ENCODE results near the gene SEZ6L. TPM values are rescaled to one million over a fixed set of nuclear protein-coding genes. Genes with fewer than 3 reads are reported as not detected.

SEZ6L gene
- total RNA-seq, 4 donors from 2014 or later = 0.23 to 0.83 (median 0.49) TPM

GRCh38 chr22:26429458-26430286 lies 260.4 kb downstream of the SEZ6L start:
- H3K9me3 ChIP-seq = no peaks in the 10 kb centered on the region
- 12% methylated on average over 17 of the region's 50 CpGs for WGBS
- no peaks in the 10 kb centered on the region for H3K36me3 ChIP-seq
- no peak for TF ChIP-seq EP300 (IDR thresholded peaks at IDR 0.05)
- no peak for TF ChIP-seq POLR2AphosphoS5 (IDR thresholded peaks at IDR 0.05)
- TF ChIP-seq POLR2A (IDR thresholded peaks at IDR 0.05; ENCODE audit: low read depth) = no peak
- TF ChIP-seq CTCF (IDR thresholded peaks at IDR 0.05) = no peak
- H3K27ac ChIP-seq (replicated peaks in 1 of 4) = no peak overlapping the region
- H3K4me3 ChIP-seq = peak overlapping the region; percentile 60 to 83 (median 65)
- DNase-seq (ENCODE audit: extremely low spot score) = no peak
- peaks cover 0 to 27% (median 0%) of the 10 kb centered on the region in 4 donors for H3K27me3 ChIP-seq
- peaks cover 8 to 17% (median 14%) of the 10 kb centered on the region in 4 donors for H3K4me1 ChIP-seq
- intact Hi-C loops (cut with DNase I) = no loop called here

DNA sequence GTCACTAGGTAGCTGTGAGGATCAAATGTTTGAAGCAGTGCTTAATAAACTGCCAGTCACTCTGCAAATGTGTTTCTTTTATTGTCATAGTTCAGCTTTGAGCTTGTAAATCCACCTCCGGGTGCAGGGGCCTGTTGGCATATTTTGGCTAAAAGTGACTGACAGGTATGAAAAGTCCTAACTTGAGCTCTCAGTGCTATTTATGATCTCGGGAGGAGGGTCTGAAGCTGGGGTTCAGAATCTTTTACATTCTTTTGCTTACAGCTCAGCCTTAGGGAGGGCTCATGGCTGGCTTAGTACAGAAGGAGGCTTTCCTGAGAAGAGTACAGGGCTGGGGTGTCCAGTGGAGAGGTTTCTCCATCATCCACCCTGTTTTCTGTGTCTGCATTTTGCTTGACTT lies 261.3 kb downstream of the SEZ6L start:
- intact Hi-C loops (cut with DNase I) = no loop called here
- no peaks in the 10 kb centered on the region for H3K36me3 ChIP-seq
- no peak for DNase-seq (ENCODE audit: extremely low spot score)
- 81% methylated on average over 2 of the region's 2 CpGs for WGBS
- peaks cover 8 to 17% (median 14%) of the 10 kb centered on the region in 4 donors for H3K4me1 ChIP-seq
- TF ChIP-seq POLR2A (IDR thresholded peaks at IDR 0.05; ENCODE audit: low read depth) (no peak), POLR2AphosphoS5 (IDR thresholded peaks at IDR 0.05) (no peak), EP300 (IDR thresholded peaks at IDR 0.05) (no peak), CTCF (IDR thresholded peaks at IDR 0.05) (no peak)
- H3K9me3 ChIP-seq = no peaks in the 10 kb centered on the region
- peaks cover 0 to 31% (median 0%) of the 10 kb centered on the region in 4 donors for H3K27me3 ChIP-seq
- H3K27ac ChIP-seq (replicated peaks in 1 of 4) = no peak overlapping the region
- no peak overlapping the region for H3K4me3 ChIP-seq

GRCh38 chr22:26431261-26431995 lies 262.2 kb downstream of the SEZ6L start:
- 87% methylated on average over 13 of the region's 13 CpGs for WGBS
- Histone ChIP-seq H3K4me3 (no peak overlapping the region), H3K27me3 (peaks cover 0 to 31% (median 0%) of the 10 kb centered on the region in 4 donors), H3K27ac (replicated peaks in 1 of 4) (no peak overlapping the region), H3K9me3 (no peaks in the 10 kb centered on the region), H3K4me1 (peaks cover 8 to 17% (median 14%) of the 10 kb centered on the region in 4 donors), H3K36me3 (no peaks in the 10 kb centered on the region)
- intact Hi-C loops (cut with DNase I) = no loop called here
- TF ChIP-seq CTCF (IDR thresholded peaks at IDR 0.05) = no peak
- TF ChIP-seq EP300 (IDR thresholded peaks at IDR 0.05) = no peak
- no peak for TF ChIP-seq POLR2AphosphoS5 (IDR thresholded peaks at IDR 0.05)
- TF ChIP-seq POLR2A (IDR thresholded peaks at IDR 0.05; ENCODE audit: low read depth) = no peak
- DNase-seq (ENCODE audit: extremely low spot score) = no peak

DNA sequence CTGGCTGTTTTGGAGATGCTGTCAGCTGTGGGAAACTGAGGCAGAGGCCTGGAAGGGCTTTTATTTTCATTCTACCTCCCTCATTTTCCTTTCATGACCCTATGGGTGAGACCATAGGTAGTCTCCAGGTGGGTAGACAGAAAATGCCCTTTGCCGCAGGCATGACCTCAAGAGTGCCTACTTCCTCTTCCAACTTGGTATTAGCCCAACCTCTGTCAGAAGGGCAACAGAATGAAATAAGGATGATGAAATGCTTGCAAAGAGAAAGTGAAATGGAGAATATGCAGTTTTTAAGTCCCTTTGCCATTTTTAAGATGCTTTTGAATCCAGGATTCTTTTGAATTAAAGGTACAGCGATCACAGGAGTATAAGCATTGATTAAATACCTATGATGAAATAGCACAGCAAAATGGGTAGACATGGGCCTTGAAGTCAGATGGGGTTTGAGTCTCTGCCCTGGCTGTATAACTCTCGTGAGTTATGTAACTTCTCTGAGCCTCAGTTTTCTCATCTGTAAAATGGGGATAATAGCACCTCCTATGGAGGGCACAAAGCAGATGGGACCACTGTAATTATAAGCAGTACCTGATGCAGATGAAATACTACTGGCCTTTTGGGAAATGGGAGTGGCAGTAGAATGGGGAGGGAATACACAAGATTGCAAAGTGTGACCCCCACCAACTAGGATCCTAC lies 263.5 kb downstream of the SEZ6L start:
- H3K4me1 ChIP-seq = peaks cover 8 to 17% (median 14%) of the 10 kb centered on the region in 4 donors
- peaks cover 0 to 31% (median 0%) of the 10 kb centered on the region in 4 donors for H3K27me3 ChIP-seq
- no peak overlapping the region for H3K27ac ChIP-seq (replicated peaks in 1 of 4)
- no peak for DNase-seq (ENCODE audit: extremely low spot score)
- intact Hi-C loops (cut with DNase I) = no loop called here
- no peak for TF ChIP-seq POLR2AphosphoS5 (IDR thresholded peaks at IDR 0.05)
- TF ChIP-seq EP300 (IDR thresholded peaks at IDR 0.05) = no peak
- no peak for TF ChIP-seq POLR2A (IDR thresholded peaks at IDR 0.05; ENCODE audit: low read depth)
- no peak for TF ChIP-seq CTCF (IDR thresholded peaks at IDR 0.05)
- no peaks in the 10 kb centered on the region for H3K9me3 ChIP-seq
- H3K4me3 ChIP-seq = no peak overlapping the region
- no peaks in the 10 kb centered on the region for H3K36me3 ChIP-seq
- 81% methylated on average over 3 of the region's 3 CpGs for WGBS

Small RNA genes within 50 kb of the gene (small RNA-seq; reads per million reads assigned to genes)
- 0 reads per million in 3 donors for gene RNA5SP495
